GM06990 (cell line): ENCODE results near the gene SPOP.

ENCODE experiments used
- DNase-seq: peaks from one replicate; pipeline ENCODE4 v3.0.0-alpha.2; 2011; ENCODE audit not compliant: insufficient read length; ENCODE audit errors: extremely low read depth
- H3K27me3 ChIP-seq: replicated peaks from 2 replicates; pipeline ENCODE4 v1.6.0; 2011; ENCODE audit warnings: low read length; ENCODE audit not compliant: control insufficient read depth, insufficient read depth
- H3K36me3 ChIP-seq: 2 replicates; pipeline ENCODE4 v1.5.1; 2011; ENCODE audit warnings: low read length; ENCODE audit not compliant: control insufficient read depth, insufficient read depth
- H3K4me3 ChIP-seq: replicated peaks from 2 replicates; pipeline ENCODE4 v1.5.1; 2011; ENCODE audit warnings: low read depth, mild to moderate bottlenecking, control low read depth, low read length
- CTCF ChIP-seq: IDR thresholded peaks from 2 replicates; pipeline ENCODE4 v1.5.1; 2011; ENCODE audit warnings: low read length, control low read depth, mild to moderate bottlenecking, inconsistent platforms; ENCODE audit not compliant: insufficient read depth, poor library complexity, severe bottlenecking

The SPOP gene

GRCh38 chr17:49687878-49688491 is 10.1 kb upstream of the SPOP start:
- no peak overlapping the region for H3K4me3 ChIP-seq
- no peak for DNase-seq

GRCh38 chr17:49681106-49681979 is 3.4 kb upstream of the SPOP start:
- DNase-seq = no peak
- Histone ChIP-seq H3K36me3 (no peaks in the 10 kb centered on the region), H3K27me3 (no peaks in the 10 kb centered on the region), H3K4me3 (no peak overlapping the region)
- TF ChIP-seq CTCF = no peak

More at GRCh38 chr17:49687878-49688491, 10.1 kb upstream of the SPOP start:
- Histone ChIP-seq H3K36me3 (no peaks in the 10 kb centered on the region), H3K27me3 (no peaks in the 10 kb centered on the region)
- no peak for TF ChIP-seq CTCF

- no peak for TF ChIP-seq CTCF
- no peak for DNase-seq
- no peak overlapping the region for H3K4me3 ChIP-seq
These were observed 2.4 kb upstream of the SPOP start for GRCh38 chr17:49680314-49680713.

GRCh38 chr17:49677134-49677932 is 564 bp downstream of the SPOP start:
- H3K4me3 ChIP-seq = peak overlapping the region; percentile 83
- H3K27me3 ChIP-seq = no peaks in the 10 kb centered on the region
- no peak for TF ChIP-seq CTCF
- DNase-seq = peak; percentile 92
- no peaks in the 10 kb centered on the region for H3K36me3 ChIP-seq

More at GRCh38 chr17:49680314-49680713, 2.4 kb upstream of the SPOP start:
- no peaks in the 10 kb centered on the region for H3K27me3 ChIP-seq
- no peaks in the 10 kb centered on the region for H3K36me3 ChIP-seq

GRCh38 chr17:49676276-49676868 is 1.5 kb downstream of the SPOP start:
- Histone ChIP-seq H3K4me3 (peak overlapping the region; percentile 83), H3K36me3 (no peaks in the 10 kb centered on the region), H3K27me3 (no peaks in the 10 kb centered on the region)
- peak; percentile 73 for DNase-seq
- TF ChIP-seq CTCF = no peak
